OCI-LY7 (cell line): ENCODE measurements around the gene TMEM9B.

Experiments used
- EZH2phosphoT487 ChIP-seq: fragments of 200-600 bp; sonication (generic); IDR thresholded peaks from 2 replicates; pipeline ENCODE4 v1.6.1; 2018; ENCODE audit warnings: low read depth, borderline replicate concordance, mild to moderate bottlenecking, mixed run types, antibody characterized with exemption, low read length, moderate library complexity, mixed read lengths
- TF ChIP-seq, protein P1 (sequence below): fragments of 200-600 bp; sonication (generic); conservative IDR thresholded peaks from 2 replicates; pipeline ENCODE4 v1.5.1; 2014; ENCODE audit warnings: mild to moderate bottlenecking, antibody characterized with exemption, low read length, moderate library complexity, mixed read lengths

DNA sequence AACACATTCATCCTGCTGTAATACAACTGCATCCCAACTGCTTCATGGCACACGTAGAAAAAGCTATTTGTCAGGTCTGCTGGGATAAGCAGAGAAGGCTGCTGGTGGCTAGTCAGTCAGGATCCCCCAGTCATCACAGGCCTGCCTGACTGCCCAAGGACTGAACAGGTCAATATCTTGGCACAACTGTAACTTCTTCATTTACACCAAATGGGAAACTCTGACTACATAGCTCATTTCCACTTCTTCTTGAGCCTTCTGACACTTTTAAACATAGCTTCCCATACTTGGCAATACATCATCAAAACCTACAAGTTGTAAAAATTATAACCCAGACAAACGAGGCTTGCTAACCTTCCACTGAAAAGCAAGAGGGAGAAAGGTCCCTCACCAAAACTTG is 2.8 kb downstream of the TMEM9B start:
- TF ChIP-seq, protein P1, sequence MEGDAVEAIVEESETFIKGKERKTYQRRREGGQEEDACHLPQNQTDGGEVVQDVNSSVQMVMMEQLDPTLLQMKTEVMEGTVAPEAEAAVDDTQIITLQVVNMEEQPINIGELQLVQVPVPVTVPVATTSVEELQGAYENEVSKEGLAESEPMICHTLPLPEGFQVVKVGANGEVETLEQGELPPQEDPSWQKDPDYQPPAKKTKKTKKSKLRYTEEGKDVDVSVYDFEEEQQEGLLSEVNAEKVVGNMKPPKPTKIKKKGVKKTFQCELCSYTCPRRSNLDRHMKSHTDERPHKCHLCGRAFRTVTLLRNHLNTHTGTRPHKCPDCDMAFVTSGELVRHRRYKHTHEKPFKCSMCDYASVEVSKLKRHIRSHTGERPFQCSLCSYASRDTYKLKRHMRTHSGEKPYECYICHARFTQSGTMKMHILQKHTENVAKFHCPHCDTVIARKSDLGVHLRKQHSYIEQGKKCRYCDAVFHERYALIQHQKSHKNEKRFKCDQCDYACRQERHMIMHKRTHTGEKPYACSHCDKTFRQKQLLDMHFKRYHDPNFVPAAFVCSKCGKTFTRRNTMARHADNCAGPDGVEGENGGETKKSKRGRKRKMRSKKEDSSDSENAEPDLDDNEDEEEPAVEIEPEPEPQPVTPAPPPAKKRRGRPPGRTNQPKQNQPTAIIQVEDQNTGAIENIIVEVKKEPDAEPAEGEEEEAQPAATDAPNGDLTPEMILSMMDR: no peak
- no peak for TF ChIP-seq EZH2phosphoT487
